Measurements from ENCODE around the gene MKRN1. TPM values are rescaled to one million over a fixed set of nuclear protein-coding genes. Genes with fewer than 3 reads are reported as not detected.
A peak's percentile ranks its signal among the peaks of the same experiment; 100 is the strongest.
"Not testable (repeated sequence)": the region's sequence is repeated elsewhere in the genome, so short reads cannot be mapped to it uniquely, and the experiment has no call there.

Gene MKRN1
- total RNA-seq, 1 donor from 2014 or later = 121 TPM

DNA sequence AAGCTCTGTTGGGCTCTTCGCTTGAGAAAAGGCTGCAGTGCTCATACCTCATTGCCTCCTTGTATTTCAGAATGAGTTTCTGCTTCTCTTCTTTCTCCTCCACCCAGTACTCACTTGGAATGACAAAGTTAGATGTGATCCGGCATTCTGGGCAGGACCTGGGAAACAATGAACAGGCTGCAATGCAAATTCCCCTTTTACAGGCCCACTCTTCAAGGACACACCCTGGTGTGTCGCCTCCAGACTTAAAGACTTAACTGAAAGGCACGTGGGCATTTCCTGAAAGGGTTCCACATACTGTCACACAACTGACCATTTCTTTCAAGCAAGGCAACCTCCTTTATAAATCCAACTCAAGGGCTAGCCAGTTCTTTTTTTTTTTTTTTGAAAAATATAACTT lies 23.6 kb downstream of the MKRN1 start:
- peaks cover 43% of the 10 kb centered on the region for H3K36me3 Mint-ChIP-seq
- Histone ChIP-seq H3K36me3 (peaks cover 11% of the 10 kb centered on the region), H3K9me3 (ENCODE audit: low read depth) (no peaks in the 10 kb centered on the region), H3K9ac (no peak overlapping the region), H3K27me3 (no peaks in the 10 kb centered on the region), H3K4me2 (peak overlapping the region; percentile 7), H3K4me3 (no peak overlapping the region), H4K20me1 (ENCODE audit: low read depth) (peaks cover 39% of the 10 kb centered on the region), H3F3A (ENCODE audit: low read depth) (peaks cover 52% of the 10 kb centered on the region), H3K27ac (peak overlapping the region; percentile 32), H3K79me2 (ENCODE audit: low read depth) (peaks cover 52% of the 10 kb centered on the region), H3K4me1 (peaks cover 48% of the 10 kb centered on the region), H2AFZ (replicated peaks) (no peak overlapping the region)
- TF ChIP-seq EZH2phosphoT487 (IDR thresholded peaks at IDR 0.05) (no peak), EZH2 (IDR thresholded peaks at IDR 0.05) (no peak)
- TF ChIP-seq, protein P1, sequence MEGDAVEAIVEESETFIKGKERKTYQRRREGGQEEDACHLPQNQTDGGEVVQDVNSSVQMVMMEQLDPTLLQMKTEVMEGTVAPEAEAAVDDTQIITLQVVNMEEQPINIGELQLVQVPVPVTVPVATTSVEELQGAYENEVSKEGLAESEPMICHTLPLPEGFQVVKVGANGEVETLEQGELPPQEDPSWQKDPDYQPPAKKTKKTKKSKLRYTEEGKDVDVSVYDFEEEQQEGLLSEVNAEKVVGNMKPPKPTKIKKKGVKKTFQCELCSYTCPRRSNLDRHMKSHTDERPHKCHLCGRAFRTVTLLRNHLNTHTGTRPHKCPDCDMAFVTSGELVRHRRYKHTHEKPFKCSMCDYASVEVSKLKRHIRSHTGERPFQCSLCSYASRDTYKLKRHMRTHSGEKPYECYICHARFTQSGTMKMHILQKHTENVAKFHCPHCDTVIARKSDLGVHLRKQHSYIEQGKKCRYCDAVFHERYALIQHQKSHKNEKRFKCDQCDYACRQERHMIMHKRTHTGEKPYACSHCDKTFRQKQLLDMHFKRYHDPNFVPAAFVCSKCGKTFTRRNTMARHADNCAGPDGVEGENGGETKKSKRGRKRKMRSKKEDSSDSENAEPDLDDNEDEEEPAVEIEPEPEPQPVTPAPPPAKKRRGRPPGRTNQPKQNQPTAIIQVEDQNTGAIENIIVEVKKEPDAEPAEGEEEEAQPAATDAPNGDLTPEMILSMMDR (IDR thresholded peaks at IDR 0.05) = no peak
- DNase-seq (ENCODE audit: low spot score) = peak; percentile 33
- H3K4me1 Mint-ChIP-seq = peaks cover 26% of the 10 kb centered on the region
- no peak overlapping the region for H3K27ac Mint-ChIP-seq
- H3K4me3 Mint-ChIP-seq = no peak overlapping the region
- H3K27me3 Mint-ChIP-seq (ENCODE audit: insufficient read depth, low read depth) = peaks cover 2% of the 10 kb centered on the region
- no peaks in the 10 kb centered on the region for H3K9me3 Mint-ChIP-seq

GRCh38 chr7:140454657-140455015 lies 24.7 kb downstream of the MKRN1 start:
- no peaks in the 10 kb centered on the region for H3K27me3 ChIP-seq
- H3K36me3 ChIP-seq = peaks cover 11% of the 10 kb centered on the region
- no peak overlapping the region for H2AFZ ChIP-seq (replicated peaks)
- Mint-ChIP-seq H3K27me3 (ENCODE audit: insufficient read depth, low read depth) (peaks cover 2% of the 10 kb centered on the region), H3K27ac (no peak overlapping the region), H3K36me3 (peaks cover 40% of the 10 kb centered on the region), H3K9me3 (no peaks in the 10 kb centered on the region), H3K4me3 (no peak overlapping the region), H3K4me1 (peaks cover 20% of the 10 kb centered on the region)
- H3K4me1 ChIP-seq = peaks cover 45% of the 10 kb centered on the region
- peaks cover 47% of the 10 kb centered on the region for H3F3A ChIP-seq (ENCODE audit: low read depth)
- H3K79me2 ChIP-seq (ENCODE audit: low read depth) = peaks cover 44% of the 10 kb centered on the region
- no peak overlapping the region for H3K4me2 ChIP-seq
- DNase-seq (ENCODE audit: low spot score) = no peak
- H4K20me1 ChIP-seq (ENCODE audit: low read depth) = peaks cover 38% of the 10 kb centered on the region
- H3K27ac ChIP-seq = no peak overlapping the region
- no peak overlapping the region for H3K9ac ChIP-seq
- H3K4me3 ChIP-seq = no peak overlapping the region
- no peak for TF ChIP-seq EZH2phosphoT487 (IDR thresholded peaks at IDR 0.05)
- no peak for TF ChIP-seq EZH2 (IDR thresholded peaks at IDR 0.05)
- TF ChIP-seq, protein P1 (IDR thresholded peaks at IDR 0.05) = no peak
- no peaks in the 10 kb centered on the region for H3K9me3 ChIP-seq (ENCODE audit: low read depth)

- H2AFZ ChIP-seq (replicated peaks); DNase-seq (ENCODE audit: low spot score); H3K27me3 Mint-ChIP-seq (ENCODE audit: insufficient read depth, low read depth); H3K4me2 ChIP-seq; H3K9me3 ChIP-seq (ENCODE audit: low read depth); H3K9ac ChIP-seq; H3K9me3 Mint-ChIP-seq; H3K27ac Mint-ChIP-seq; H3K27me3 ChIP-seq; H3K4me3 ChIP-seq; H3K27ac ChIP-seq; H3K4me3 Mint-ChIP-seq: not testable (repeated sequence)
- Histone ChIP-seq H3K79me2 (ENCODE audit: low read depth) (peaks cover 41% of the 10 kb centered on the region), H3F3A (ENCODE audit: low read depth) (peaks cover 45% of the 10 kb centered on the region), H3K36me3 (peaks cover 11% of the 10 kb centered on the region), H4K20me1 (ENCODE audit: low read depth) (peaks cover 32% of the 10 kb centered on the region), H3K4me1 (peaks cover 39% of the 10 kb centered on the region)
- peaks cover 40% of the 10 kb centered on the region for H3K36me3 Mint-ChIP-seq
- H3K4me1 Mint-ChIP-seq = peaks cover 17% of the 10 kb centered on the region
Observed at GRCh38 chr7:140453785-140454656, 25.3 kb downstream of the MKRN1 start.

DNA sequence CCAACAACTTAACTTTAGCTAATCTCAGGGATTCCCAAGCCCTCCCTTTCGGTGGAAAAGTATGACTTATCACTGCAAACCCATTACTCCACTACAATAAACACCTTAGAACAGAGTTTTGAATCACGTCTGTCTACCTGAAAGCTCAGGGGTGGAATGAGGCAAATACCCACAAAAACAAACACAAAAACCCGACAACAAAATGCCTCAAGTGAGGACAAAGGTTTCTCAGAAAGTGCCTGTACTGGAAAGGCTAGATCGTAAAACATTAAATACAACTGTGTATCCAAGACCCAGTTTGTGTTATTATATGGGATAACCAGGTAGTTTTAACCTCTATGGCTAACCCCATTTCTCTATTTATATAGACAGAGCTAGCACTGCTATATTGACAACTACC lies 26.0 kb downstream of the MKRN1 start:
- Histone ChIP-seq H3K4me1 (peaks cover 32% of the 10 kb centered on the region), H2AFZ (replicated peaks) (no peak overlapping the region), H3K27me3 (no peaks in the 10 kb centered on the region), H3K79me2 (ENCODE audit: low read depth) (peaks cover 39% of the 10 kb centered on the region), H3K27ac (no peak overlapping the region), H3K9ac (no peak overlapping the region), H3K36me3 (peaks cover 11% of the 10 kb centered on the region), H3F3A (ENCODE audit: low read depth) (peaks cover 40% of the 10 kb centered on the region), H3K4me2 (no peak overlapping the region), H3K9me3 (ENCODE audit: low read depth) (no peaks in the 10 kb centered on the region), H3K4me3 (no peak overlapping the region), H4K20me1 (ENCODE audit: low read depth) (peaks cover 30% of the 10 kb centered on the region)
- no peak overlapping the region for H3K27ac Mint-ChIP-seq
- peaks cover 13% of the 10 kb centered on the region for H3K4me1 Mint-ChIP-seq
- no peaks in the 10 kb centered on the region for H3K9me3 Mint-ChIP-seq
- no peak overlapping the region for H3K4me3 Mint-ChIP-seq
- no peak for DNase-seq (ENCODE audit: low spot score)
- peaks cover 2% of the 10 kb centered on the region for H3K27me3 Mint-ChIP-seq (ENCODE audit: insufficient read depth, low read depth)
- peaks cover 37% of the 10 kb centered on the region for H3K36me3 Mint-ChIP-seq
- no peak for TF ChIP-seq EZH2 (IDR thresholded peaks at IDR 0.05)
- no peak for TF ChIP-seq EZH2phosphoT487 (IDR thresholded peaks at IDR 0.05)
- TF ChIP-seq, protein P1 (IDR thresholded peaks at IDR 0.05) = no peak

Measured in neural progenitor cell (in vitro differentiated cells).